GM18508 (cell line): ENCODE results near the gene CLIC4.
"Not testable (repeated sequence)": the region's sequence is repeated elsewhere in the genome, so short reads cannot be mapped to it uniquely, and the experiment has no call there.

ENCODE experiments used
- ATAC-seq: cut with Tn5 transposase; IDR thresholded peaks from one replicate; pipeline ENCODE4 v1.9.1; 2021; ENCODE audit warnings: moderate number of reproducible peaks; ENCODE audit not compliant: insufficient read depth, unreplicated experiment

The CLIC4 gene

DNA sequence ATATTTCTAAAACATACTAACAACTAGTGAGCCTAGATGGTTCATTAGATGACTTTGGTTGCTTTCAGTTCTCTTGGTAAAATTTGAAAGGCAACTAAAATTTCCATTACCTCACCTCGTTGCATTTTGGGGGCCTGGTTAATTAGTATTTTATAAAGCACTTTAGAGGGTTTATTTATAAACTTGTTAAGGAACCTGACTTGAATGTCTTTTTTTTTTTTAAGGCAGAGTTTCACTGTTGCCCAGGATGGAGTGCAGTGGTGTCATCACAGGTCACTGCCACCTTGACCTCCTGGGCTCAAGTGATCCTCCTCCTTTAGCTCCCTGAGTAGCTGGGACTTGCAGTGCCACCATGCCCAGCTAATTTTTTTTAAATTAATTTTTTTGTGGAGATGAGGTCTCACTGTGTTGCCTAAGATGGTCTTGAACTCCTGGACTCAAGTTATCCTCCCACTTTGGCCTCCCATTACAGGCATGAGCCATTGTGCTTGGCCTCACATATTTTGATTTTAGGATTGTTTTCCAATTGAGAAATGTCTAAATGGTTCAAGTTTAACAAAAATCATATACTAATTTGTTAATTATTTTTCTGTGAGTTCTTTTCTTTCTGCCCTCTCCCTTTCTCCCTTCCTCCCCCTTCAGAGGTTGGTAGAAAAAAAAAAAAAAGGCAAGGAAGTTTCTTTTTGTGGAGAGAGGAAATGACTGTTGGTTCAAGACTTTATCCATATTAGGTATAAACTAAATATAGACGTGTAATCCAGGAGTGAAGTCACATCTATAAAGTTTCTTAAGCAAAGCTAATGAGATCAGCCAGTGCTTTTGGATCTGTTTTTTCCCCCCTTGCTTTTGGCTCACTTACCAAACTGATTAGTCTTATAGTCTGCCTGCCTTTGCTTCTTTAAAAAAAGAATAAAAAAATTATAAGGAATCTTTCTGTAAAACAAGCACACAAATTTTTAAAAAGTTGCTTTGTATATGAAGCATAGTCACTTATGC is 24.7 kb downstream of the CLIC4 start:
- no peak for ATAC-seq

DNA sequence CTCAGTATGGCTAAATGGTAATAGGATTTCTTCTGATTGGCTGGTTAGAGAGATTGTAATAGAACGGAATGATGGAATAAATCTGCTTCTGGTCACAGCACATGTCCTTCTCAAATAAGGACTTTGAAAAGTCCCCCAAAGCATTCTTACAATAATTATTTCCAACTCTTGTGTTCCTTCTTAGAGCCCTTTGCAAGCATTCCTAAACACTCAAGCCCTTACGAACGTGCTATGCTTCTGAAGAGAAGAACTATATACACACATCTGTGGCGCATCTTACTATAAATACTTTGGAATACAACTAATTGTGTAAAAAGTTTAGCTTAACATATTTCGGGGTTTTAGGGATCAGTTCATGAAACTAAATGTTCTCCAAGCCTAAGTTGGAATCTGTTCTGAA is 25.6 kb downstream of the CLIC4 start:
- ATAC-seq: no peak

DNA sequence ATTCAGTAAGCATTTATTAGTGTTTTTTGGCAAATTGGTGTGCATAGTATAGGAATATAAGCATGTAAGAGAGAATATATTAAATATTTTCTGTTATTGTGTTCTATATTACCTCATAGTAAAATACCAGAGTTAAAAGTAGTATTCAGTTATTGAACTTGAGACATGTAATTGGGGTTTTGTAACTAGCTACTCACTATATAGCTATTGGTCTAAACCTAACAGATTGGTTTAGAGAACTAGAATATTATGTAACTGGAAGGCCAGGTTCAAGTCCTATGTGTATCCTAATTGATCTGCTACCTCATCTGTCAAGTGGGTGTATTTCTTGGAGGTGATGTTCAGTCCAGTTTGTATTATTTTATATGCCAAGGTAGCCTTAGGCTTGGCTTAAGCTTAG is 26.3 kb downstream of the CLIC4 start:
- no peak for ATAC-seq

- ATAC-seq: no peak
These were observed 28.4 kb downstream of the CLIC4 start for GRCh38 chr1:24773618-24774017.

- ATAC-seq: no peak
These were observed 30.1 kb downstream of the CLIC4 start for GRCh38 chr1:24775348-24775747.

DNA sequence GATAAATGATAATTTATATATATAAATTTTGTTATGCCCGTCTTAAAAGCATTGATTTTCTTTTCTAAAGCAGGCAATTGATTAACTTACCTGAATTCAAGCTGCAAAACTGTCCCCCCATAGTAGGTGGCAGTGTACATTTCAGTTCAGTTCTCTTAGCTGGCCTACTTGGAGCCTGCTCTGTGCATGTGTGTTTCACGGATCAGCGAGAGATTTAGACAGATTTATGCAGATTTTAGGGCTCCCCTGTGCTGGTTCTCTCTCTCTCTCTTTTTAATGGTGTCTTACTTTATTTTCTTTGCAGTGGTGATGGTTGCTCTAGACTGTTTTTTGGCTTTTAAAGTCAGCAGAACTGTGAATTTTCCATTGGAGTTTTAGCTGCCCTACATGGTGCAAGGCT is 30.7 kb downstream of the CLIC4 start:
- no peak for ATAC-seq

GRCh38 chr1:24776821-24777220 is 31.6 kb downstream of the CLIC4 start:
- no peak for ATAC-seq

DNA sequence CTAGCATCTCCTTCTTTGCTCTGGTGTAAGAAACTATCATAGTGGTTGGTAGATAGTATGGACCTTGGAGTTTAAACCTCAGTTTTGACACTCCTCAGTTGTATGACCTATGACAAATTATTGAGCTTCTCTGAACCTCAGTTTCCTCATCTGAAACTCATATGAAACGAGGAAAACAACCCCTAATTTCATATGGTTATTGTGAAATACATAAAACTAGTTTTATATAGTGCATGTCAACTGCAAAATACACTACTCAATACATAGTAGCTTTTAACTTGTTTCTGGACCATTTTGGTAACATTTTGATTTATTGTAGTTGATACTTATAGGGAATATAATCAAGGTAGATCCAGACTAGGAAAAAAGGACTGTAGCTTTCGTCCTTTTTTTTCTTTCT is 32.9 kb downstream of the CLIC4 start:
- no peak for ATAC-seq

- not testable (repeated sequence) for ATAC-seq
These were observed 34.0 kb downstream of the CLIC4 start for GRCh38 chr1:24779199-24779598.

- no peak for ATAC-seq
These were observed 34.6 kb downstream of the CLIC4 start for GRCh38 chr1:24779689-24780464.

DNA sequence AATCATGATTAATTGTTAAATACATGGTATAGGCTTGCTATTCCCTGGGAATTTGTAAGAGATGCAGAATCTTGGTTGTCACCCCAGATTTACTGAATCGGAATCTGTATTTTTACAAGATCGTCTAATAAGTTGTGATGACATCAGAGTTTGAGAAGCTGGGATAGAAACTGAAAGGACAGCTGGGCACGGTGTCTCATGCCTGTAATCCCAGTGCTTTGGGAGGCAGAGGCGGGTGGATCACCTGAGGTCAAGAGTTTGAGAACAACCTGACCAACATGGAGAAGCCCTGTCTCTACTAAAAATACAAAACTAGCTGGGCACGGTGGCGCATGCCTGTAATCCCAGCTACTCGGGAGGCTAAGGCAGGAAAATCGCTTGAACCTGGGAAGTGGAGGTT is 35.4 kb downstream of the CLIC4 start:
- not testable (repeated sequence) for ATAC-seq

DNA sequence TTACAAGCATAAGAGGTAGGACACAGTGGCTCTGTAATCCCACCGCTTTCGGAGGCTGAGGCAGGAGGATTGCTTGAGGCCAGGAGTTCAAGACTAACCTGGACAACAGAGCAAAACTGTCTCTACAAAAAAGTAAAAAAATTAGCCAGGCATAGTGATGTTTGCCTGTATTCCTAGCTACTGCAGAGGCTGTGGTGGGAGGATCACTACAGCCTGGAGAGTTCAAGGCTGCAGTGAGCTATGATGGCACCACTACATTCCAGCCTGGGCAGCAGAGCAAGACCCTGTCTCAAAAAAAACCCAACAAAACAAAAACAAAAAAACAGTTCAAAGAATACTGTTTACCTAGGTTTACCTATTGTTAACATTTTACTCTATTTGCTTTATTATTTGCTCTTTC is 37.4 kb downstream of the CLIC4 start:
- ATAC-seq: no peak

DNA sequence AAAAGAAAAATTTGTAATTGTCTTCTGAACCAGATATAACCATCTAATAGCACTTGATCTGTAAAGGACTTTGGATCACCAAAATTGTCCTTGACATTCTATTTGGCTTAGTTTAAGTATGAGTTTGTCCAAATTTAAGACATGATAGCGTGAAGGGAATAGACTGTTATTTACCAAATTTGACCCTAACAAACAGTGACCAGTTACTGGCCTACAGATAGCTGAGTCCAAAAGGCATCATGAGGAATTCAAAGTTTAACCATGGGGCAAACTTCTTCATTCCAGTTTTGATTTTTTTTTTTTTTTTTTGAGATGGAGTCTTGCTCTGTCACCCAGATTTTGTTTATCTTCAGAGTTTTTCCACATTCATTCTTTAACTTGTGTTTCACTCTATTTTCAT is 38.5 kb downstream of the CLIC4 start:
- ATAC-seq: no peak

DNA sequence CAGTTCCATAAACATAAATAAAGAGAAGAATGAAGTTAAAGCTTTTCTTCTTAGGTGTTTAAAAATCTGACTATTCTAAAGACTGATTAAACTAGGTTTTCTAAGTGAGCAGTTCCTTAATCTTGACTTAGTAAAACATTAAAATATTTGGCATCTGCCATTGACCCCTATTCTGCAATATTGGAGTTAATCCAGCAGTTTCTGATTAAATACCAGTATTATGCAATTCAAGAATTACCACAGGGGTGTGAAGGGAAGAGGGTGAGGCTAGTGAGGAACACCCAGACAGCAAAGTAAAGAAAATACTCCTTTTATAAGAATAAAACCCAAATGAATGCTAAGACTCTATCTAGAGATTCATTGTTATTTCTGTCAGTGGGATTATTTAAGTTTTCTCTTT is 40.9 kb downstream of the CLIC4 start:
- no peak for ATAC-seq

DNA sequence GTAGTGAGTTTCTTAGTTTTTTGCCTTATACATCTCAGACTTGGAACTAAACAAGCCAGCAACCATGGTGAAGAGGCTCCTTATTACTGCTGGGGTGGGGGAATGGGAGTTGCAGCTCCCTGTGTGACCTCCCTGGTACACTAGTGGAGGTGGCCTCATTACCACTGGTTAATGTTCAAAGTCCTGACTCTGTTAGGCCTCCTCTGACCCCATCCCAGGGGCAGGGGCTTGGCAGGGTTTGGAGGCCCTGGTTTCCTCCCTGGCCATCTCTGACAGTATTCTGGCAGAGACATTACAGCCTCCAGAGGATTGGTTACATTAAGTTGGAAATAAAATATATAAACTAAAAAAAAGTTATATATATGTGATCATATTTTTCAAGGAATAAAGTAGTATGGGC is 45.2 kb downstream of the CLIC4 start:
- ATAC-seq: no peak

- ATAC-seq: no peak
These were observed 48.3 kb downstream of the CLIC4 start for GRCh38 chr1:24793447-24794129.

DNA sequence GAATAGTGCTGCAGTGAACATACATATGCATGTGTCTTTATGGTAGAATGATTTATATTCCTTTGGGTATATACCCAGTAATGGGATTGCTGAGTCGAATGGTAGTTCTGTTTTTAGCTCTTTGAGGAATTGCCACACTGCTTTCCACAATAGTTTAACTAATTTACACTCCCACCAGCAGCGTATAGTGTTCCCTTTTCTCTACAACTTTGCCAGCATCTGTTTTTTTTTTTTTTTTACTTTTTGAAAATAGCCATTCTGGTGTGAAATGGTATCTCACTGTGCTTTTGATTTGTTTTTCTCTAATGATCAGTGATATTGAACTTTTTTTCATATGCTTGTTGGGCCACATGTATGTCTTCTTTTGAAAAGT is 48.9 kb downstream of the CLIC4 start:
- not testable (repeated sequence) for ATAC-seq

DNA sequence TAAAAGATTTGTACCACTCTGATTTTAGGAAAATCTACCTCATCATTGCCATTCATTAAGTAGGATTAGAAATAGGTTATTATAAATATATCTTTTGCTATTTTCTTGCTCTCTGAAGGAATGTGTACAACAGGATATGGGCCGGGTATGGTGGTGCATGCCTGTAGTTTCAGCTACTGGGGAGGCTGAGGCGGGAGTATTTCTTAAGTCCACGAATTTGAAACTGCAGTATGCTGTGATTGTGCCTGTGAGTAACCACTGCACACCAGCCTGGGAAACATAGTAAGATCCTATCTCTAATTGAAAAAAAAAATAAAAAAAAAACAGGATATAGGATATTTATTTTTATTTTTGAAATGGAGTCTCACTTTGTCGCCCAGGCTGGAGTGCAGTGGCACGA is 50.0 kb downstream of the CLIC4 start:
- ATAC-seq: no peak

GRCh38 chr1:24796524-24796923 is 51.3 kb downstream of the CLIC4 start:
- ATAC-seq: no peak

GRCh38 chr1:24799242-24799641 is 54.0 kb downstream of the CLIC4 start:
- not testable (repeated sequence) for ATAC-seq

DNA sequence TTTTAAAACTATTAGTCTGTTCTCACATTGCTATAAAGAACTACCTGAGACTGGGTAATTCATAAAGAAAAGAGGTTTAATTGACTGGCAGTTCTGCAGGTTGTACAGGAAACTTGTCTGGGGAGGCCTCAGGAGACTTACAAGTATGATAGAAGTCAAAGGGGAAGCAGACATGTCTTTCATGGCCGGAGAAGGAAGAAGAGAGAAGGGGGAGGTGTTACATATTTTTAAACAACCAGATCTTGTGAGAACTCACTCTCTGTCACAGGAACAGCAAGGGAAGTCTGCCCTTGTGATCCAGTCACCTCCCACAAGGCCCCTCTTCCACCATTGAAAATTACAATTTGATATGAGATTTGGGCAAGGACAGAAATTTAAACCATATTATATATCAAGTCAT is 55.9 kb downstream of the CLIC4 start:
- ATAC-seq: no peak
